Measurements from ENCODE around the gene STARD9.

- TF ChIP-seq EP300 (IDR thresholded peaks at IDR 0.05; ENCODE audit: borderline replicate concordance) = no peak
- TF ChIP-seq RAD21 (IDR thresholded peaks at IDR 0.05; ENCODE audit: low read depth) = no peak
Measured at GRCh38 chr15:42721016-42721415, 145.6 kb downstream of the STARD9 start.
